HG02870 (cell line): ENCODE data around the gene ANO10.
"Not testable (repeated sequence)": the region's sequence is repeated elsewhere in the genome, so short reads cannot be mapped to it uniquely, and the experiment has no call there.

Experiments used
- ATAC-seq: cut with Tn5 transposase; IDR thresholded peaks from one replicate; pipeline ENCODE4 v1.9.1; 2021; ENCODE audit warnings: mild to moderate bottlenecking, moderate library complexity; ENCODE audit not compliant: unreplicated experiment

Gene ANO10

DNA sequence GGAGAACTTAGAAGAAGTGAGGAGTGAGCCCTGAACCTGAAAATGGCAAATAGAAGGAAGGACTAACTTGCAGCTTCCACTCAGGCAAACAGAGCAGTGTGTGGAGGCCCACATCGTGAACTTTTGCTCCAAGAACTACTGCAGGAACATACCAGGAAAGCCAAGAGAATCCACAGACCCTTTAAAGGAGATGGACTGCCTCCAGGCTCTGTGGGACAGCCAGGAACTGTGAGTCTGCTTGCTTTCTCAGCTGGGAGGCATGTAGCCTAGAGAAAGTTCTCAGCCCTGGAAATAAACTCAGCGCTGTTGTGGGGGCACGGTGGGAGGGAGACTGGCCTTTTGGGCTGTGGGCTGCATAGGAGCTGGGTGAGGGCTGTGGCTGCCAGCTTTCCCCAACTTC is 242.5 kb downstream of the ANO10 start:
- ATAC-seq, result no peak

DNA sequence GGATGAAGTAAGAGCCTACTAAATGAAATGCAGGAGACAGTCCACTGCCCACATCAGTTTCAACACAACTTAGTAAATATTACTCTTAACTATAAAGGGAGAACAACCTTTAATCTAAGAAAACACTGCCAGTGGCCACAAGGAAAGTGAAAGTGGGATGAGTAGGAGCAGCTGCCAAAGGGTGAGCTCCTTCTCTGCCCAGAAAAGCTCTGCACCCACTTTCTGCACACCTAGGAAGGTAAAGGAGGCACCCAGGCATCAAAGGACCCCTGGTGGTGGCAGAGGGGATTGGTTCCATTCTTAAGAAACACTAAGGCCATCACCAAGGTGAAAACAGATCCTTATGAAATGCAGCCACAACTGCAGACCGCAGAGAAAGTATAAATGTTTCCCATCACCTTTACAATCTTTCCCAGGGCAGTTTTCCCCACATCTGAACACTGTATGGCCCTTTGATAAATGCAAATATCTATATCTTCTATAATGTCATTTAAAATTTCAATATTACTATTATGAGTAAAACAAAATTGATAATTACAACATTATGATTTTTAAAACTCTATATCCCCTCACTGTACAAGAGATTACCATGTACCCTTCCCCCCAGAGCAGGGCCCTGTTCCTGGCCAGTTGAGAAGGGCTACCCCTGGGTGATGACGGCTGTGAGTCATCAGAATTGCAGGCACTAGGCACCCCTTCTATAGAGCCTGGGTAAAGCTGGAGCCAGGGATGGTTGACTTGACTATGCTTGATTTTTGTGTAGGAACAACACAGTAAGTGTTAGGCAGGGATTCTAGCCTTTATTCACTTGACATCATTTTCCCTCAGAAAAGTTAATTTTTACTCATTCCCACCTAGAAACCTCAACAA is 243.5 kb downstream of the ANO10 start:
- ATAC-seq, result peak; percentile 57

DNA sequence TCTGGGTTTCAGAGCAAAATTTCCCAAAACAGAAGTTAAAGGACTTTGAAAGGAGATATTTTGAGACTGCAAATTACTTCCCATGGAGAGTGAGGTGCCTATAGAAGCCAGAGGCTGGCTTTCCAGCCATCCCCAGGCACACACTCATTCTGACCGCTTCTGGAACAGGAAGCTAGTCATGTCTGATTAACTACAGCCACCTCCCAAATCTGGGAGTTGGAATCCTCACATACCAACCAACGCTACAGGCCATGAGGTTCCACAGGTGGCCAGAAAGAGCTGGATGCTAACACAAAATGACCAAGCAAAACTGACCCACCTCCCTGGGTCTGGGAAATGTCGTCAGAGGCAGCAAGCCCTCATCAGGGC is 248.3 kb downstream of the ANO10 start:
- no peak for ATAC-seq

DNA sequence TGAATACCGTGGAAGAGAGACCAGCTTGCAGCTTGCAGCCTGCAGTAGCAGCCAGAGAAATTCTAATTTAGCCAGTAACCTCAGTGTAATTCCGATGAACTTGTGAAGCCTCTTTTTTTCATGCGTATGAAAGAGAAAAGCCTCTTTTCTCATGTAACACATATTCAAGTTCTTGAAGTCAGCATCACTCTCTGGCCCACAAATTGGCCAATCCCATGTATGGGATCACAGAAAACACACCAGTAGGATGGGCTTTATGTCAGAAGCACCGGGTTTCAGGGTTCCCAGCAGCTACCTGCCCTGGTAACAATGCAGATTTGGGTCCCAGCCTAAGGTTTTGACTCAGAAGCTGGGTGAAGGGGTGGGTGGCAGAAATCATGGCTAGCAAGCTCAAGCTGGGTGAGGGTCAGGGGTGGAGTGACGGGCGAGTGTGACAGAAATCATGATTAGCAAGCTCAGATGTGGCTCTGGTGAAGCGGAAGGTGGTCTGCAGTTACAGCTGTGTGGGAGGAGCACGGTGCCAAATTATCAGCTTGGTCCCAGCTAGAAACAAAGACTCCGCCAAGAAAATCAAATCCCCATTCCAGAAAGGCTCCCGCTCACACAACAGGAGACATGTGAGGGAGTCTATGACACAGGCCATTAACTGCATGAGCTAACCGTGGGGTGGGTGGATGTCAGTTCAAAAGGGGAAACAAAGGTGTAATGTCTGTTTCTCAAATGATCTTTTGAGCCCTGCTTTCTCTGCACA is 248.8 kb downstream of the ANO10 start:
- ATAC-seq, result no peak

DNA sequence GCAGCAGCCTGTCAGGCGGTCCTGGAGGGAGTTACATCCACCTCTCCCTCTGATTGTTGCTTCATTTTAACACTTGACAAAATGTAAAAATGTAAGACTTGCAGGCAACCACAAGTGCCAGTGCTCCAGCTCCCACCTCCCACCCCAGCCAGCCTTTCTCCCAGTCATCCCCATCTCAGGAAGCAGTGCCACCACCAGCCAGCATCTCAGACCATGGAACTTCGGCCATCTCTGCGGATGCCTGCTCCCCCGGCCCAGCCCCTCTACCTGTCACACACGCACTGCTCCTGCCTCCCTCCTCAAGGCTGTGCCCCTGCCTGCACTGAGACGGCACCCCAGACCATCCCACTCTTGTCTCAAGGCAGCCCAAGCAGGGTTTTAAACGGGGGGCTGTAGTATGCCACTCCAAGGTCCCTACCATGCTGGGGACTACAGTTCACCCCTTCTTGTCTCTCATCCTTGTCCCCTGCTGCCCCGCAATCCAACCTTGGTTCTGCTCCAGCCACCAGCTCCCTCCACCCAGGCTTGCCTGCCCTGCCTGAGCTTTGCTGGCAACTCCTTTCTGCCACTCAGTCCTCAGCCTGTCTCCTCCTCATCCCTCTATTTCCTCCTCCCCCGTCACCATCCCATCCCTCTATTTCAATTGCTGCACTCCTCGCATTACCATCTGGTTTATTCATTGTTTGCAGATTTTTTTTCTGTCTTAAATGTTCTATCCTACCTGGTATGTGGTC is 249.6 kb downstream of the ANO10 start:
- ATAC-seq, result no peak

DNA sequence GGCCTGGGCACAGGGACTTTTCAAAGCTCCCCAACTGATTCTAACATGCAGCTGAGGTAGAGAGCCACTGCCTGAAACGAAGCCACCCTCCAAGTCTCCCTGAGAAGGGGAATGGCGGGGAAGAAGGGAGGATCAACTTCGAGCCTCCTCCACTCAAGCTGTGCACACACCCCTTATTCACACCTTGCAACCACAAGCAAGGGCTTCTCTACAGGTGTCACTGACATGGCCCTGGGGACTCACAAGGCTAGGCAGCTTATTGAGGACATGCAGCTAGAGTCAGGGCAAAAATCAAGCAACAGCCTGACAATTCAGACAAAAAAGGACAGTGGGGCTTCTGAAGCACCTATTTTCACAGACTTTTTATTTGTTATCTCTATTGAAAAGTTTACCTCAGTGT is 250.3 kb downstream of the ANO10 start:
- no peak for ATAC-seq

DNA sequence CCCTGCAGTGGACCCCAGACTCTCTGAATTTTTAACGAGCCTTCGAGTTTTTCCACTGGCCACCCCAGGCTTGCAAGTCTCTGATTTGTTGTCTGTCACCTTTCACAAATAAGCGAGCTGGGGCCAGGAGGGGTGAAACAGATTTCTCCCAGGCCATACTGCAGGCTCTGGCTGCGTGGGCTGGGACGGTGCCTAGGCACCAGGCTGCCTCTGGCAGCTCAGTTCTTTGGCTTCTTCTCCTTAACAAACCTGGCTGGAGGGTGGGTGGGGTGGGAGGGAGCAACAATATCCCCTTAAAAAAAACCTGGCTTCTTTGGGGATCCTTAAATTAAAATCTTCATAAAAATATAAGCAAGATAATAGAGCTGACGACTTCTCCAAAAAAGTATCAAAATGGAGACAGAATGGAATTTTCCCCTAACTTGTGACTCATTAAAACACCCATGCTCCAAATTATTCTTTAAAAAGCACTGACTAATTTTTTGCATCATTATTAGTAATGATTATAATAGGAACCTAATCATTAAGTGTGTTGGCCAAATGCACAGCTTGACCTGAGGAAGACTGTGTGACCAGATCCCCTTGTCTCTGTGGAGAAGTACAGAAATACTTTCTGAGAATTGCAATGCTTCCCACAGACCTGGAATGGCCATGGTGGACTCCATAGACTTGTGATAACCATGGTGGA is 251.4 kb downstream of the ANO10 start:
- no peak for ATAC-seq

DNA sequence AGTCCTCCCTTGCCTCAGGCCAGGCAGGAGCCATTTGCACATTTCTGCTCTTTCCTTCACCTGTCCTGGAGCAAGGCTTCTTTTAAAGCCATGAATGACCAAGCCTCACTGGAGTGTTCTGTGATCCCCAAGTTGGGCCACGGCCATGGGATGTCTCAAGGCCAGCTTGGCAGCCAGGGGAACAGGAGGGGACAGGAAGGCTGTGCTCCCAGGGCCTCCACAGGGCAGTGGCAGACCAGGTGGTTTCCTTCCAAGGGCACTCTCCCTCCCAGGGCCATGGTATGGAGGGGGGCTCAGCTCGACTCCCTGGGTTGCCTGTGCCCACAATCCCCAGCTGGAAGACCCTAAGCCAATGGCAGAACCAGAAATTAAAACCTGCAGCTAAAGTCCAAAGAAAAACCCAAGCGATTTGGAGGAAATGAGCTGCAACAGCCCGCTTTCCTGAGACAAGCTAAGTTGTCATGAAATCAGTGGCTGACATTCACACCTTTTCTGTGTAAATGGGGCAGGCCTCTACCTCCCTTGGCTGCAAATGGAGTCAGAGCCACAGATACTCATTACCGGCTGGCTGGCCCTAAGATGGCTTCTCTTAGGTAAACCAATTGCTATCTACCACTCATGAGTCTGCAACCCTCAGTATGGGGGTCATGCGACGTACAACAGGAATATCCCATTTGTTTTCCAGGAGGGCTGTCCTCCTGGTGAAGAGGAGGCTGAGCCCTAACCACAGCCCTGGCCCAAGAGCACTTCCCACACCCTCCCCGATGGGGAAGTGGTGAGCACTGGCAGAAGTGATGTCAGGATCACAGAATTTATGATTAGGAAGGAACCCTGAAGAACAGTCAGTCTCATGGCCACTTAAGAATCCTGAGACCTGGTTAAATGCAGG is 252.2 kb downstream of the ANO10 start:
- no peak for ATAC-seq

DNA sequence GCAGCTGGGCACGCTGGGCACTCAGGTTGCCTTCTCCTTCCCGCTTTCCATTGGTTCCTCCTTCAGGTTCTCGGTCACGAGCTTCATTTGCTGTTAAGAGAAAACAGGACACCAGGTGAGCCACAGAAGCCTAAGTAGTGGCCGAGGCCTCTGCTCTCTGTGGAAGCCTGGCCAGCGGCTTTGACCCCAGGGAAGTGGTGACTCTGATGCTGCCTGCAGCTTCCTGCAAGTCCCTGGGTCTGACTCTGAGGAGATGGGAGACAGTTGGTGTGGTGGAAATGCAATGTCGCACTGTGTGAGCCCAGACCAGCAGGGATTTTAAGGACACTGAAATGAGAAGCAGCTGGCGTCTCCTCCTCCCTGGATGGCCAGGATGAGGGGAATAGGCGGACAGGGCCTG is 254.9 kb downstream of the ANO10 start:
- ATAC-seq, result no peak

DNA sequence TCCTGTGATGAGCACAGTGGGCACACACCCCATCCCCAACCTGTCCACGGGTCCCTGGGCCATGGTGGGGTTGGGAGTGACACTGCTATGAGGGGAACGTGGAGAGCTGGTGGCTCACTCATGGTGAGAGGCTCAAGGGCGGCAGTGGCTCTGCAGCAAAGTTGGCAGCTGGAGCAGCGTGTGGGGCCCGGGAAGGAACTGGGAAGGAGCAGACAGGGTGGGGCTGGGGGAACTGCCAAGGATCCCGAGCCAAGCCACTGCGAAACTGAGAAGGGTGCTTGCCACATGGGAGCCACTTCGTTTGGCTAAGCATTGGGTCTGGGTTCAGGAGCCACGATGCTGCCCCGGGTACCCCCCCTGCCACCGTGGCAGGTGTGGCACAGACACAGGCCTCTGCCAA is 255.3 kb downstream of the ANO10 start:
- no peak for ATAC-seq

DNA sequence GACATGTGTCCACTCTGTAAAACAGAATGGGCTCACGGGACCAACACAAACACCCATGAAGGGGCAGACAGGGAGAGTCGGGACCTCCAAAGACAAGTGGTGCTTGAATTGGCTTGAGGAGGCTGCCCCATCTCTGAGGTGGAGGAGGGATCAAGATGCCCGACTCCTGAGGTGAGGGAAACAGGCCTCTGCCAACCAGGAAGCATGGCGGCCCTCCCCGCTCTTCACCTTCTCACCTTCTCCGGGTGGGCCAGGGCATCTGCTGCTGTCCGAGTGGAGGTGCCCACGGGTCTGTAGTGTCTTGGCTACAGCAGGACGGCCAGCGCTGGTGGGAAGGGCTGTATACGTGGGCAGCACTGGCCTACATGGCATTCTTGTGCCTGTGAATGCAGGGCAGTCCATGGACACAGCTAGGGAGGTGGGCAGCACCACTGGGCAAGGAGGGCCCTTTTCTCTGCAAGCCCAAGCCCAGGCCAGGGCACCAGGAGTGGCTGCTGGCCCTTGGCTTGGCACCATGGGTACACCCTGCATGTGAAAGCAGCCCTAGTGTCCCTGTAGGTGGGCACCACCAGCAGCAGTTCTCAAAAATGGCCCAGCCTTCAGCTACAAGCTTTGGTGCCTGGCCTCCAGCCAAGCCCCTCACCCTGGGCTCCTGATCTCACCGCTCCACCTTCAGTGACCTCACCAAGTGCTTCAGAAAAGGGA is 256.1 kb downstream of the ANO10 start:
- ATAC-seq, result no peak

DNA sequence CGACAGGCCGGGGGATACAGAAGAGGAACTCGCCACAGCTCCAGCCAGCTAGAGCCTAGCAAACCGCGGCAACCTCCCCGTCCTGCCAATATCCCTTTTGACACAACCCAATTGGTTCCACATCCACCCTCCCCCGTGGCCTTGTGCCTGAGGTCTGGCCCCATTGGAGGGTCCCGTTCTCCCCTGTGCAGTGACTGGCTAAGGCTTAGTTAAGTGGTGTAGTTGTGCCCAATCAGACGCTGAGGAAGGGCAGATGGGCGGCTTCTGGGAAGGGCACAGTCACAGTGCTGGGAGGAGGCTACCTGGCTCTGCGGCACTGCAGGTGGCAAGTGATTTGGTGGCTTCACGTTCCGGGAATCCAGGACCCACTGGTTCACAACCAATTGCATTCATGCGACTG is 256.9 kb downstream of the ANO10 start:
- no peak for ATAC-seq

DNA sequence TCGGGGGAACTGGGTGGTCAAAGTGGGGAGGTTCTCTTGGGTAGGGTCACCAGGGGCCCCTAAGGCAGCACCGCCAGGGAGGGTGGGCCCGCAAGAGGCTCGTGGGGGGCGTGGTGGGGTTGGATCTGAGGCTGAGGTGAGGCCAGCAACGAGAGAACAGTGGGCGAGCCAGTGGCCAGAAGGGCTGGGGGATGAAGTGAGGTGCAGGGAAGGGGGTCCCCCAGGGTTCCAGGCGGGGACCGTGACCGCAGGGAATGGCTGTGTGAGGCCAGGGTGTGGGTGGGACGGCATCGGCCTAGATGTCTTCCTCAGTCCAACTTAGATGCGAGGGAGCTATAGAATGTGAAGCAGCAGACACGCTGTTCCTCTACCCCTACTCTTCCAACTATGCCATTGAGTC is 257.3 kb downstream of the ANO10 start:
- no peak for ATAC-seq

DNA sequence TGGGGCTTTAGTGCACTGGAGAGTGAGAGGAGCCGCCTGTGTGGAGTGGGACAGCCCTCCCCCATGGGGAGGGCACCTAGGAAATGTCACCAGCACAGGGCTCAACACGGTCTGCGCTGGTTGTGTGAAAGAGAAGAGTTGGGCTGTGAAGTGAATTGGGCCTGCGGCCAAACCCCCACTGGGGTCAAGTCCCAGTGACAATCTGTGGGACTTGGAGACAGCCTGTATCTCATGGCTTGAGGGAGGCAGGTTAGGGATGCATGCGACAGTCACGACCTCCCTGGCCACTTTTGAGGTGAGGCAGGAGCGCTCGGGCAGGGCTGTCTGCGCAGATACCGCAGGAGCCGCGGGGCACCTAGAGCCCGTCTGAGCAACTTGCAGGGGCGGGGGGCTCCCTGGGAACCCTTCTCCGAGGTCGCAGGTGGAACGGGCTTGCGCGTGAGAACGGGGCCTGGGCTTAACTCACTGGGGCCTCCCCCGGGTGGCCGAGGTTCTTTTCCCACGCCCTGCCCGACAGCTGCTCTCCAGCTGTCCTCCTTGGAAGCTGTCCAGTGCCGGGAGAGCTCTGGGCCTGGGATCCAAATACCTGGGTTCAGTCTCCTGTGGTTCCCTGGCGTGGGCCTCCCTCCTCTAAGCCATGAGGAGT is 258.1 kb downstream of the ANO10 start:
- ATAC-seq, result no peak

DNA sequence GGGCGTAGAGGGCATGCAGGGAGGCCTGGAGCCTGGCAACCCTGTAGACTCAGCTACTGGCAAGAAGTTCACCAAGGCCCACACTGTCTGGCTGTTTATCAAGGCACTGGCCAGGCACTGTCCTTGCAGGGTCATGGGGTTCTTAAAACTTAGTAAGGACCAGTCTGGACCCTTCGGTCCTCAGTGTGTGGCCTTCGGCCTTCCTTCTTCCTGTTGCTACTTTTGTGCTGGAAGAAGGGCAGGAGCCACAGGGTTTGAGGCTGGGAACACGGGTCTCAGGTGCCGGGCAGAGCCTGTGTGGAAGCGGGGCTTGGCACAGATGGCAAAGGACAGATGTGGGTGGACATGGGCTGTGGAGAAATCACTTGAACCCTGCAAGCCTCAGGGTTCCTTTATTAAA is 258.9 kb downstream of the ANO10 start:
- no peak for ATAC-seq

DNA sequence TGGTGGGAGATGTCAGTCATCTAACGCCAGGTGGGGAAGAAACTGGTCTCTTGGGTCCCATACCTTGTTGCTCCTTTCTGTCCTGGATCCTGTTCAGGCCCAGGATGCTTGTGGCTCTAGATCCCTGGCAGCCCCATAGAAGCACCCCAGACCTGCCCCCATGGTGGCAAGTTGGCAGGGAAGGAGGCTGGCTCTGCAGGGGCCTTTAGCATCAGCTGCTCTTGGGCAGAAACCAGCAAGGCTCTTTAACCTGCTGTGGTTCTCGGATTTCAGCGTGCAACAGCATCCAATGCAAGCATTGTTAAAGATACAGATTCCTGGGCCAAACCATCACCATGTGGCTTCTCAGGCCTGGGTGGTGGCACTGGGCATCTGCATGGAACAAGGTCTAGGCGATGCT is 259.6 kb downstream of the ANO10 start:
- no peak for ATAC-seq

DNA sequence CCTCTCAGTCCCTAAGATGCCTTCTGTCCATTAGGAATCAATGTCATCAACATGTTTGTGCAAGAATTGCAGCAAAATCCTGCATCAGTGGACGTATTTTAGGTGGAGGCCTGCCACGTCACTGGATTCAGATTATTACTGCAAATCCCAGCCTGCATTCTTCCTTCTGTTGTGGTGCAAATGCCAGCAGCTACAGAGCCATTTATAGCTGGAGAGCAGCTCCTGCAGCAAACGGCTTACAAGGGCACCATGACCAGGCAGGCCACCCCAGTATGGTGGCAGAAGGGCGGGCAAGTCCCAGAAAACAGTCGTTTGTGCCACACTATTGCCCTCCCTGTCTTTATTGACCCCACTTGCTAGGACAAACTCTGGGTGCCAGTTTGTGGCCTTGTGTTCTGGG is 260.7 kb downstream of the ANO10 start:
- ATAC-seq, result no peak

DNA sequence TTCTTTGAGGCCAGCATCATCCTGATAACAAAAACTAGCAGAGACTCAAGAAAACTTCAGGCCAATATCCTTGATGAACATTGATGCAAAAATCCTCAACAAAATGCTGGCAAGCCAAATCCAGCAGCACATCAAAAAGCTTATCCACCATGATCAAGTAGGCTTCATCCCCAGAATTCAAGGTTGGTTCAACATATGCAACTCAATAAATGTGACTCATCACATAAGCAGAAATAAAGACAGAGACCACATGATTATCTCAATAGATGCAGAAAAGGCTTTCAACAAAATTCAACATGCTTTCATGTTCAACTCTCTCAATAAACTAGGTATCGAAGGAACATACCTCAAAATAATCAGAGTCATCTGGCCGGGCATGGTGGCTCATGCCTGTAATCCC is 265.8 kb downstream of the ANO10 start:
- ATAC-seq, result not testable (repeated sequence)
